GM12878 (cell line): ENCODE data around the gene WHRN. TPM values are rescaled to one million over a fixed set of nuclear protein-coding genes. Genes with fewer than 3 reads are reported as not detected.

Source experiments
- ASH2L ChIP-seq: fragments of 300-600, 200-600 bp; sonication (generic); IDR thresholded peaks from 2 replicates; pipeline ENCODE4 v1.6.1; 2017; ENCODE audit warnings: low read depth, mild to moderate bottlenecking, borderline replicate concordance
- BCL11A ChIP-seq: IDR thresholded peaks from 2 replicates; pipeline ENCODE4 v1.6.1; 2011; ENCODE audit warnings: low read depth, low read length
- BHLHE40 ChIP-seq, 2 experiments: fragments of 450-650 bp in 1 of 2; IDR thresholded peaks; 2 replicates each; pipeline ENCODE4 v1.6.1; 2011 to 2017; ENCODE audit warnings: low read depth in 2 of 2, borderline replicate concordance in 1 of 2, improper control_type of control experiment in 1 of 2, low read length in 1 of 2, mild to moderate bottlenecking in 1 of 2
- CHD1 ChIP-seq: IDR thresholded peaks from 2 replicates; pipeline ENCODE4 v1.6.1; 2012; ENCODE audit warnings: low read depth, low read length, improper control_type of control experiment
- CHD4 ChIP-seq: fragments of 200-600 bp; sonication (generic); IDR thresholded peaks from 2 replicates; pipeline ENCODE4 v1.6.1; 2016; ENCODE audit warnings: mild to moderate bottlenecking
- DPF2 ChIP-seq: fragments of 450-650 bp; IDR thresholded peaks from 2 replicates; pipeline ENCODE4 v1.6.1; 2017; ENCODE audit warnings: mild to moderate bottlenecking
- EP300 ChIP-seq, 2 experiments: fragments of 150-350 bp in 1 of 2; IDR thresholded peaks; 2 replicates each; pipeline ENCODE4 v1.6.1; 2011 to 2012; ENCODE audit warnings: low read depth in 2 of 2, low read length in 2 of 2, borderline replicate concordance in 1 of 2, improper control_type of control experiment in 1 of 2, inconsistent platforms in 1 of 2; ENCODE audit not compliant: control insufficient read depth in 1 of 2
- GABPA ChIP-seq: IDR thresholded peaks from 2 replicates; pipeline ENCODE4 v1.6.1; 2014; ENCODE audit warnings: antibody characterized with exemption, low read depth, mild to moderate bottlenecking, inconsistent platforms
- GATAD2B ChIP-seq: fragments of 450-650 bp; conservative IDR thresholded peaks from 2 replicates; pipeline ENCODE4 v1.6.1; 2017; ENCODE audit warnings: low read depth, mild to moderate bottlenecking, moderate library complexity
- IKZF1 ChIP-seq: fragments of 450-650 bp; conservative IDR thresholded peaks from 2 replicates; pipeline ENCODE4 v1.6.1; 2017; ENCODE audit warnings: antibody characterized with exemption, mild to moderate bottlenecking
- IKZF2 ChIP-seq, 2 experiments: fragments of 450-650 bp; IDR thresholded peaks; 2 replicates each; pipeline ENCODE4 v1.6.1; 2017; ENCODE audit warnings: mild to moderate bottlenecking in 2 of 2, moderate library complexity in 2 of 2
- MEF2B ChIP-seq: fragments of 450-650 bp; IDR thresholded peaks from 2 replicates; pipeline ENCODE4 v1.6.1; 2018; ENCODE audit warnings: mild to moderate bottlenecking, moderate library complexity; ENCODE audit not compliant: partially characterized antibody, poor library complexity, severe bottlenecking
- MYC ChIP-seq: IDR thresholded peaks from 2 replicates; pipeline ENCODE4 v1.6.1; 2011; ENCODE audit warnings: mild to moderate bottlenecking, low read length, moderate library complexity, inconsistent platforms; ENCODE audit not compliant: insufficient read depth, insufficient replicate concordance, insufficient read length, severe bottlenecking
- PML ChIP-seq: IDR thresholded peaks from 2 replicates; pipeline ENCODE4 v1.6.1; 2012; ENCODE audit warnings: low read length, inconsistent platforms
- RB1 ChIP-seq: fragments of 450-650 bp; formaldehyde crosslinking; IDR thresholded peaks from 2 replicates; pipeline ENCODE4 v1.6.1; 2017; ENCODE audit warnings: mild to moderate bottlenecking, borderline replicate concordance
- RFX5 ChIP-seq: IDR thresholded peaks from 2 replicates; pipeline ENCODE4 v1.6.1; 2011; ENCODE audit warnings: low read depth, low read length, improper control_type of control experiment
- RUNX3 ChIP-seq: IDR thresholded peaks from 2 replicates; pipeline ENCODE4 v1.6.1; 2012; ENCODE audit warnings: low read length, inconsistent platforms
- SUPT20H ChIP-seq: IDR thresholded peaks from 2 replicates; pipeline ENCODE4 v1.6.1; 2011; ENCODE audit warnings: low read depth, mild to moderate bottlenecking, low read length, moderate library complexity, borderline replicate concordance; ENCODE audit not compliant: control insufficient read depth
- TBL1XR1 ChIP-seq: IDR thresholded peaks from 2 replicates; pipeline ENCODE4 v1.6.1; 2012; ENCODE audit warnings: low read depth, low read length, improper control_type of control experiment
- YBX1 ChIP-seq: fragments of 450-650 bp; IDR thresholded peaks from 2 replicates; pipeline ENCODE4 v1.6.1; 2016; ENCODE audit warnings: antibody characterized with exemption
- ZNF24 ChIP-seq: fragments of 450-650 bp; IDR thresholded peaks from 2 replicates; pipeline ENCODE4 v1.6.1; 2017; ENCODE audit warnings: antibody characterized with exemption, mild to moderate bottlenecking
- ZNF274 ChIP-seq: IDR thresholded peaks from one replicate; pipeline ENCODE4 v1.8.0; 2011; ENCODE audit not compliant: insufficient read length, insufficient read depth
- ZNF622 ChIP-seq: fragments of 450-650 bp; IDR thresholded peaks from 2 replicates; pipeline ENCODE4 v1.6.1; 2017; ENCODE audit warnings: mild to moderate bottlenecking, inconsistent platforms
- ZSCAN29 ChIP-seq: fragments of 450-650 bp; IDR thresholded peaks from 2 replicates; pipeline ENCODE4 v1.6.1; 2017; ENCODE audit warnings: mild to moderate bottlenecking, moderate library complexity
- polyA plus RNA-seq, 11 experiments: library from polyadenylated mRNA; depleted of rRNA in 4 of 11; unstranded in 6 of 11; stranded (reverse) in 5 of 11; fragments of >200 nt; fragmentation: Nextera tagmentation in 4 of 11; fragmentation: Illumina TruSeq in 1 of 11; extraction: Ambion mirVana in 4 of 11; extraction: Trizol in 1 of 11; gene quantifications; 1 replicate in 1 of 11; 2 replicates in 10 of 11; pipeline versions ENCODE4 v1.2.1 to v1.2.3, GENCODE V29; 2011 to 2016; ENCODE audit warnings: inconsistent platforms in 2 of 11, missing spikeins in 2 of 11, low read depth in 1 of 11
- total RNA-seq, 4 experiments: library from RNA; depleted of rRNA in 3 of 4; stranded (reverse); fragments of >200 nt in 3 of 4; fragmentation: Illumina TruSeq in 1 of 4; extraction: Trizol in 1 of 4; gene quantifications; 2 replicates each; pipeline versions ENCODE4 v1.2.1 to v1.2.3, GENCODE V29; 2013 to 2021
- TF ChIP-seq, protein P1 (sequence below): fragments of 450-650 bp; IDR thresholded peaks from 2 replicates; pipeline ENCODE4 v1.6.1; 2018; ENCODE audit warnings: borderline replicate concordance, mild to moderate bottlenecking; ENCODE audit not compliant: partially characterized antibody
- TF ChIP-seq, protein P2 (sequence below): IDR thresholded peaks from 2 replicates; pipeline ENCODE4 v1.6.1; 2012; ENCODE audit warnings: low read length, inconsistent platforms
- TF ChIP-seq, protein P3 (sequence below): IDR thresholded peaks from 2 replicates; pipeline ENCODE4 v1.6.1; 2012; ENCODE audit warnings: low read depth, low read length, improper control_type of control experiment

WHRN gene
- total and polyA plus RNA-seq, 10 of the 15 experiments (the other 5 are each of a cell fraction or from before 2014, with no cell fraction given): 0.04 to 18.2 (median 0.68) TPM; not detected in 1

DNA sequence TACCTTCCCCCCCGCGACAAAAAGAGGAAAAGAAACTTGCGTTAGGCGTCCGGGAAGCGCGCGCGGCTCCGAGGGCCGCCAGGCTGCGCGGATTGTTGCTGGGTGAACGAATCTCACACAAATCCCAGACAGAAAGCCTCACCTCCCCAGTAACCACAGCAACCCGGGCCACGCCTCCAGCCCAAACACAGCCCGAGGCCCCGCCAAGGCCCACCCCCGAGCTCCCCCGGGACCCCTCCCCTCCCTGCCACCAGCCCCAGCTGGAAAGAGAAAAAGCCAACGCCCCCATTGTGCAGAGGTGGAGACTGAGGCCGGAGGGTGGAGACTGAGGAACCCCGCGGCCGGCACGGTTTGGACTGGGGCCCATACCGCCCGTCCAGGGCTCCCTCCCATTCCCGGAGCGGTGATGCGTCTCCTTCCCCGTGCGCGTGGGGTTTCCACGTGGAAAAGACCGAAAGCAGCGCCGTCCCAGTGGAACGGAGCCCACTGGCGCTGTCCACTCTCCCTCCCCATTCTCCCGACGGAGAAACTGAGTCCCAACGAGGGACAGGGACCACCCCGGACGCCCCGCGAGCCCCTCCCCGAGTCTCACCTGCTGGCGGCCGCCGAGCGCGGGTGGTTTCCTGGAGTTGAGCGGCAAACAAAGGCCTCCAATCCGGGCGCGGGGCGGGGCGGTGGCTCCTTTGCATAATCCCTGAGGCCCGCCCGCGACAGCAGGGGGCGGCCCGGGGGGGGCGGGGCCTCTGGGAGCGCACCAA is 107.2 kb downstream of the WHRN start (continued):
- TF ChIP-seq, protein P1, sequence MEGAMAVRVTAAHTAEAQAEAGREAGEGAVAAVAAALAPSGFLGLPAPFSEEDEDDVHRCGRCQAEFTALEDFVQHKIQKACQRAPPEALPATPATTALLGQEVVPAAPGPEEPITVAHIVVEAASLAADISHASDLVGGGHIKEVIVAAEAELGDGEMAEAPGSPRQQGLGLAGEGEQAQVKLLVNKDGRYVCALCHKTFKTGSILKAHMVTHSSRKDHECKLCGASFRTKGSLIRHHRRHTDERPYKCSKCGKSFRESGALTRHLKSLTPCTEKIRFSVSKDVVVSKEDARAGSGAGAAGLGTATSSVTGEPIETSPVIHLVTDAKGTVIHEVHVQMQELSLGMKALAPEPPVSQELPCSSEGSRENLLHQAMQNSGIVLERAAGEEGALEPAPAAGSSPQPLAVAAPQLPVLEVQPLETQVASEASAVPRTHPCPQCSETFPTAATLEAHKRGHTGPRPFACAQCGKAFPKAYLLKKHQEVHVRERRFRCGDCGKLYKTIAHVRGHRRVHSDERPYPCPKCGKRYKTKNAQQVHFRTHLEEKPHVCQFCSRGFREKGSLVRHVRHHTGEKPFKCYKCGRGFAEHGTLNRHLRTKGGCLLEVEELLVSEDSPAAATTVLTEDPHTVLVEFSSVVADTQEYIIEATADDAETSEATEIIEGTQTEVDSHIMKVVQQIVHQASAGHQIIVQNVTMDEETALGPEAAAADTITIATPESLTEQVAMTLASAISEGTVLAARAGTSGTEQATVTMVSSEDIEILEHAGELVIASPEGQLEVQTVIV: no peak
- TF ChIP-seq RFX5: peak; percentile 94
- TF ChIP-seq RB1: peak; percentile 72; the same call in 1 of the 2 replicates
- TF ChIP-seq ZNF274: no peak
- peak; percentile 85; the same call in 1 of the 2 replicates for TF ChIP-seq CHD1
- TF ChIP-seq GABPA: no peak
- 0 out of 2 replicates have a peak, but pooled peaks have one; percentile 10 for TF ChIP-seq BCL11A
- peak; percentile 83 for TF ChIP-seq MEF2B
- 0 out of 2 replicates have a peak, but pooled peaks have one; percentile 57 for TF ChIP-seq TBL1XR1
- TF ChIP-seq ASH2L: no peak
- TF ChIP-seq IKZF1: peak; percentile 95
- TF ChIP-seq ZNF622: no peak
- no peak for TF ChIP-seq YBX1
- TF ChIP-seq CHD4: no peak
- TF ChIP-seq, protein P2, sequence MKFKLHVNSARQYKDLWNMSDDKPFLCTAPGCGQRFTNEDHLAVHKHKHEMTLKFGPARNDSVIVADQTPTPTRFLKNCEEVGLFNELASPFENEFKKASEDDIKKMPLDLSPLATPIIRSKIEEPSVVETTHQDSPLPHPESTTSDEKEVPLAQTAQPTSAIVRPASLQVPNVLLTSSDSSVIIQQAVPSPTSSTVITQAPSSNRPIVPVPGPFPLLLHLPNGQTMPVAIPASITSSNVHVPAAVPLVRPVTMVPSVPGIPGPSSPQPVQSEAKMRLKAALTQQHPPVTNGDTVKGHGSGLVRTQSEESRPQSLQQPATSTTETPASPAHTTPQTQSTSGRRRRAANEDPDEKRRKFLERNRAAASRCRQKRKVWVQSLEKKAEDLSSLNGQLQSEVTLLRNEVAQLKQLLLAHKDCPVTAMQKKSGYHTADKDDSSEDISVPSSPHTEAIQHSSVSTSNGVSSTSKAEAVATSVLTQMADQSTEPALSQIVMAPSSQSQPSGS: no peak; the same call in 1 of the 2 replicates
- TF ChIP-seq DPF2: no peak; the same call in none of the 2 replicates
- TF ChIP-seq PML: peak; percentile 84
- TF ChIP-seq SUPT20H: no peak
- TF ChIP-seq RUNX3: peak; percentile 6; the same call in 1 of the 2 replicates
- TF ChIP-seq BHLHE40 (IDR thresholded peaks at IDR 0.05; ENCODE audit: borderline replicate concordance in 1 of 2, low read depth in 2 of 2, low read length in 1 of 2): peak in 1 of 2 experiments; percentile 92; a peak in 2 of 4 replicates
- TF ChIP-seq ZSCAN29: no peak
- TF ChIP-seq, protein P3, sequence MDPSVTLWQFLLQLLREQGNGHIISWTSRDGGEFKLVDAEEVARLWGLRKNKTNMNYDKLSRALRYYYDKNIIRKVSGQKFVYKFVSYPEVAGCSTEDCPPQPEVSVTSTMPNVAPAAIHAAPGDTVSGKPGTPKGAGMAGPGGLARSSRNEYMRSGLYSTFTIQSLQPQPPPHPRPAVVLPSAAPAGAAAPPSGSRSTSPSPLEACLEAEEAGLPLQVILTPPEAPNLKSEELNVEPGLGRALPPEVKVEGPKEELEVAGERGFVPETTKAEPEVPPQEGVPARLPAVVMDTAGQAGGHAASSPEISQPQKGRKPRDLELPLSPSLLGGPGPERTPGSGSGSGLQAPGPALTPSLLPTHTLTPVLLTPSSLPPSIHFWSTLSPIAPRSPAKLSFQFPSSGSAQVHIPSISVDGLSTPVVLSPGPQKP: no peak
- TF ChIP-seq MYC: no peak
- peak; percentile 84 for TF ChIP-seq GATAD2B
- peak; percentile 82 to 90; a peak in 3 of 4 replicates for TF ChIP-seq IKZF2 (IDR thresholded peaks at IDR 0.05)
- peak; percentile 51 to 62; a peak in 2 of 4 replicates for TF ChIP-seq EP300 (IDR thresholded peaks at IDR 0.05; ENCODE audit: borderline replicate concordance in 1 of 2, control insufficient read depth in 1 of 2, low read depth in 2 of 2, low read length in 2 of 2)
- no peak for TF ChIP-seq ZNF24
